ENCODE data around the gene AP1S1. TPM values are rescaled to one million over a fixed set of nuclear protein-coding genes. Genes with fewer than 3 reads are reported as not detected.

The AP1S1 gene
- total RNA-seq, result 195 and 198 TPM in 2 replicates

DNA sequence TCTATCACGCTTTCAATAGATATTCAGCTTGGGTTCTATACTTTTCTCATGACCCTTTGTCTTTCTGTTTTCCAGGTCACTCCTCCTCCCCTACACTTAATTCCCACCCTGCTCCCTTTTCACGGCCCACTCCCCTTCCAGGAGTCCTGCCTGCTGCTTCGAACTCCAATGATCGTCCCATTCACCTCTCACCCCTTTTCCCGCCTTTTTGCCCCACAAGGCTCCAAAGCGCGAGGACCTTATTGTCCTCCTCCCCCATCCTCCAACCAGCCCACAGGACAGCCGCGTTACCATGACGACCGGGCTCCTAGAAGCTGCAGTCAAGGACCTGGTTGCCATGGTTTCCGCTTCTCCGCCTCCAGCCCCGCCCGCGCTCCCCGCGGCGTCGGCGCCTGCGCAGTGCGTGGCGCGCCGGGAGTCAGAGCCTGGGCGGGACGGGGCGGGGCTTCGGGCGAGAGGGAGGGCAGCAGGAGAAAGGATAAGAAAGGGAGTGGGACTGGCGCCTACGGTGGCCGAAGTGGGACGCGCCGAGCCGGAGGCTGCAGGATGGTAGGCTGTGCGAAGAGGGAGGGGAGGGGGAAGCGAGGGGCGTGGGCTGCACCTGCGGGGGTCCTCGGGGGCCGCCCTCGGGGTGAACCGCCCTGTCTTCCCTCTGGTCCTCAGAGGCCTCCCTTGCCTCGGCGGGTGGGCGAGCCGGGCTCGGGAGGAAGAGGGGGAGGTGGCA, at the start of gene AP1S1:
Gene AP1S1, plus strand, starts transcription at position 508 of the 724 bp plus-strand sequence. Its CDS starts 39 bp downstream, at position 547.

DNA sequence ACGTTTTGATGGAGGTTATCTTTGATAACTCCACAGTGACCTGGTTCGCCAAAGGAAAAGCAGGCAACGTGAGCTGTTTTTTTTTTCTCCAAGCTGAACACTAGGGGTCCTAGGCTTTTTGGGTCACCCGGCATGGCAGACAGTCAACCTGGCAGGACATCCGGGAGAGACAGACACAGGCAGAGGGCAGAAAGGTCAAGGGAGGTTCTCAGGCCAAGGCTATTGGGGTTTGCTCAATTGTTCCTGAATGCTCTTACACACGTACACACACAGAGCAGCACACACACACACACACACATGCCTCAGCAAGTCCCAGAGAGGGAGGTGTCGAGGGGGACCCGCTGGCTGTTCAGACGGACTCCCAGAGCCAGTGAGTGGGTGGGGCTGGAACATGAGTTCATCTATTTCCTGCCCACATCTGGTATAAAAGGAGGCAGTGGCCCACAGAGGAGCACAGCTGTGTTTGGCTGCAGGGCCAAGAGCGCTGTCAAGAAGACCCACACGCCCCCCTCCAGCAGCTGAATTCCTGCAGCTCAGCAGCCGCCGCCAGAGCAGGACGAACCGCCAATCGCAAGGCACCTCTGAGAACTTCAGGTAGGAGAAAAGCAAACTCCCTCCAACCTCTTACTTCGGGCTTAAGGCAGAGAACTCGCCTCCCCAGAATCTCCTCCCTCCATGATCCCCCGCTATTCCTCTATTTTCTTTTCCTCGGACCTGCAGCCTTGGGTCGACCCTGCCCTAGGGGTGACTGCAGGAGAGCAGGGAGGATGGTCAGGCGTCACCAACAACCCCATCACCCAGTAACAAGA, 27.4 kb upstream of the AP1S1 start, which contains the start of gene SERPINE1:
Gene SERPINE1, plus strand, starts transcription at position 454 of the 809 bp plus-strand sequence. CDS start 1,290 bp downstream, outside the sequence.

GRCh38 chr7:101165075-101165957, 11.0 kb downstream of the AP1S1 start, which contains the start of gene VGF:
VGF (minus strand) TSS chr7:101165569; CDS start chr7:101164843, 726 bp downstream.

GRCh38 chr7:101180130-101180755, 26.0 kb downstream of the AP1S1 start, which contains the start of gene NAT16:
NAT16 (minus strand) TSS chr7:101180293; CDS start chr7:101174807, 5,486 bp downstream.

GRCh38 chr7:101200862-101201599, 46.8 kb downstream of the AP1S1 start, which contains the start of gene MOGAT3:
MOGAT3 (minus strand) TSS chr7:101201036; CDS start chr7:101200854, 182 bp downstream.

Other genes starting within 250 kb of the AP1S1 start
- gene MUC3A, start 204.9 kb upstream of the AP1S1 start, total RNA-seq, result not detected in 2 replicates
- gene MUC12, start 184.9 kb upstream of the AP1S1 start, total RNA-seq, result not detected in 2 replicates
- not detected in 2 replicates for gene MUC17, start 134.4 kb upstream of the AP1S1 start, total RNA-seq
- 11.8 and 14.0 TPM in 2 replicates for gene TRIM56, start 69.0 kb upstream of the AP1S1 start, total RNA-seq
- 1,812 and 1,952 TPM in 2 replicates for gene SERPINE1, start 27.4 kb upstream of the AP1S1 start, total RNA-seq
- 0.07 and 0.20 TPM in 2 replicates for gene VGF, start 11.1 kb downstream of the AP1S1 start, total RNA-seq
- gene NAT16, start 25.8 kb downstream of the AP1S1 start, total RNA-seq, result not detected in 2 replicates
- gene MOGAT3, start 46.6 kb downstream of the AP1S1 start, total RNA-seq, result not detected in 2 replicates
- gene PLOD3, start 63.1 kb downstream of the AP1S1 start, total RNA-seq, result 116 and 119 TPM in 2 replicates
- 176 and 199 TPM in 2 replicates for gene ZNHIT1, start 63.7 kb downstream of the AP1S1 start, total RNA-seq
- 3.9 and 4.6 TPM in 2 replicates for gene CLDN15, start 83.3 kb downstream of the AP1S1 start, total RNA-seq
- 217 and 271 TPM in 2 replicates for gene FIS1, start 90.6 kb downstream of the AP1S1 start, total RNA-seq
- 20.1 and 28.2 TPM in 2 replicates for gene IFT22, start 167.3 kb downstream of the AP1S1 start, total RNA-seq
- gene COL26A1, start 208.4 kb downstream of the AP1S1 start, total RNA-seq, result not detected in 2 replicates

Data from mammary microvascular endothelial cell (primary cell).